ENCODE data around the gene DMAC2L.
"Not testable (repeated sequence)": the region's sequence is repeated elsewhere in the genome, so short reads cannot be mapped to it uniquely, and the experiment has no call there.

The DMAC2L gene

DNA sequence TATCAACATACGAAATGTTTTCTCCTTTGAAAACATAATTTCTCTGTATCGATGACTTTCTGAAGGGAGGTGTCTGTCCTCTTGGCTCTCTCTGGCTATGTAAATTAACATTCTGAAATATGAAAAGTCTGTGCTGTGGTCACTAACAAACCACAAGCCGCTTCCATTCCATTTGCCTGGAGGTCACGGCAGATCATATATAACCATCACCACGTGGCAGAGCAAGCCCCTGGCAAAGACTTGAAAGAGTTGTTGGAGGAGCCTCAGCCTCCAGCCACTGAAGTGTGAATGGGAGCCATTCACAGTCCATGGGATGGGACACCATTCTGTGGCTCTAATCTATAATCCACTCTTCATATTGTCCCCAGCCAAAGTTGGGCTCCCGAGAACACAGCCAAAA is 45.0 kb downstream of the DMAC2L start:
- no peak for DNase-seq

DNA sequence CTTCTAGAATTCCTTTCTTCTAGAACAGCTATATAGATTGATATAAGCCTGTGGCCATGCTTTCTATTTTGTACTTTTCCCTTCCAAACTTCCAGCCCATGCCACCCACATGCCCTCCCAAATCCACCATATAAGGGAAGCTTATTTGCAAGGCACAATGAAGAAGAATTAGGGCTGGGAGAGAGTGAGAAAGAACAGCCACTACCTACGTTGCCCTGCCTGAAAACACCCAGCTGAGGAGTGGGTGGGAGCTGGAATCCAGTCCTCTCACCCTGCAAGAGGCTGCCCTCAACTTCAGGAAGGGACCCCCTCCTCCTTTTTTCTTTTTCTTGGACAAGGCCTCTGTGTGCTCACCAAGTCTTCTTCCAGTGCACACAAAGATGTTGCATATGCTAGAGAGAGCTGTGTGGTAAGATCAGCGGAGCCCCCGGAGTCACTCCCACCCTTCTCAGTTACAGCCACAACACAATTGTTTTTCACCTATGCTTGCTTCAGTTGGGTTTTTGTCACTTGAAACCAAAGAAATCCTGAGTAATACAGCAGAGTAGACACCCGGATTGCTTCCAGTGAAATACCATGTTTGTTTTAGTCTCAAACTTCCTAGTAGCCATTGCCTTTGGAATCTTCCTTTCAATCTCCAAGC is 45.8 kb downstream of the DMAC2L start:
- no peak for DNase-seq

DNA sequence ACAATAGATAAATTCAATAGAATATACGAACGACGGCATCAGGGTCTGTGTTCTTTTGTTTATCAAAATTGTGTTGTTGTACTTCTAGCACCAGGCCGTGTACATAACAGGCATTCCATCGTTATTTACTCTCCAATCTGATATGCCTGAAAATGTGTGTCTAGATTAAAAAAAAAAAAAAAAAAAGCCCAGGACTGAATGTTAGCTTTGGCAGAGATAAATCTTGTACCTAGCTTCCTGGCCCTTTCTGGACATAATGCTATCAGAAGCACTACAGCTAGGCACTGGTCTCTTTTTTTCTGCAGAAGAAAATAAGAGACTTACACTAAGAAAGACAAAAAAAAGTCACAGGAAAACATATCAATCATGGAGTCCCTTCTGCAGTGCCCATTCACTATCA is 47.5 kb downstream of the DMAC2L start:
- no peak for DNase-seq

DNA sequence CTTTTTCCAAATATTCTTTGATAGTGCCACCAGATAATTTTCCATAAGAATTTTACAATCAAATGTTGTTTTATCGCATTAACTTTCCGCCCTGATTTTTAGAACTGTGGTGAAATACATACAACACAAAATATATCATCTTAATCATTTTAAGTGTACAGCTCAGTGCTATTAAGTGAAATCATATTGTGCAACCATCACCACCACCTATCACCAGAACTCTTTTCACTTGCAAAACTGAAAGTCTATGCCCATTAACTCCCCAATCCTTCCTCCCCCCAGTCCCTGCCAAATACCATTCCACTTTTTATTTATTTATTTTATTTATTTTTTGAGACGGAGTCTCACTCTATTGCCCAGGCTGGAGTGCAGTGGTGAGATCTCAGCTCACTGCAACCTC is 48.0 kb downstream of the DMAC2L start:
- DNase-seq, result no peak

DNA sequence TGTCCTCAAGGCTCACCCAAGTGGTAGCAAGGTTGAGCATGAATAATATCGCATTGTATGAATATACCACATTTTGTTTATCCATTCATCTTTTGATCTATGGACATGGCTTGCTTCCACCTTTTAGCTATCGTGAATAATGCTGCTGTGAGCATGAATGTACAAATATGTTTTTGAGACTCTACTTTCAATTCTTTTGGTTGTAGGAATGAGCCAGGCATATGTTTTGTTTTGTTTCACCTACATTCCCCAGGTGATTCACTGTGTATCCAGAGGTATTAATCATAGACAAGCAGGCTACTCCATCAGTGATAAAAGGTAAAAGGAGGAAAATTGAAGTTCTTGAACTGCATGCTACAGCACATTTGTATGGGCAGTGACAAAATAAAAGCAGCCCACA is 48.7 kb downstream of the DMAC2L start:
- DNase-seq, result no peak

DNA sequence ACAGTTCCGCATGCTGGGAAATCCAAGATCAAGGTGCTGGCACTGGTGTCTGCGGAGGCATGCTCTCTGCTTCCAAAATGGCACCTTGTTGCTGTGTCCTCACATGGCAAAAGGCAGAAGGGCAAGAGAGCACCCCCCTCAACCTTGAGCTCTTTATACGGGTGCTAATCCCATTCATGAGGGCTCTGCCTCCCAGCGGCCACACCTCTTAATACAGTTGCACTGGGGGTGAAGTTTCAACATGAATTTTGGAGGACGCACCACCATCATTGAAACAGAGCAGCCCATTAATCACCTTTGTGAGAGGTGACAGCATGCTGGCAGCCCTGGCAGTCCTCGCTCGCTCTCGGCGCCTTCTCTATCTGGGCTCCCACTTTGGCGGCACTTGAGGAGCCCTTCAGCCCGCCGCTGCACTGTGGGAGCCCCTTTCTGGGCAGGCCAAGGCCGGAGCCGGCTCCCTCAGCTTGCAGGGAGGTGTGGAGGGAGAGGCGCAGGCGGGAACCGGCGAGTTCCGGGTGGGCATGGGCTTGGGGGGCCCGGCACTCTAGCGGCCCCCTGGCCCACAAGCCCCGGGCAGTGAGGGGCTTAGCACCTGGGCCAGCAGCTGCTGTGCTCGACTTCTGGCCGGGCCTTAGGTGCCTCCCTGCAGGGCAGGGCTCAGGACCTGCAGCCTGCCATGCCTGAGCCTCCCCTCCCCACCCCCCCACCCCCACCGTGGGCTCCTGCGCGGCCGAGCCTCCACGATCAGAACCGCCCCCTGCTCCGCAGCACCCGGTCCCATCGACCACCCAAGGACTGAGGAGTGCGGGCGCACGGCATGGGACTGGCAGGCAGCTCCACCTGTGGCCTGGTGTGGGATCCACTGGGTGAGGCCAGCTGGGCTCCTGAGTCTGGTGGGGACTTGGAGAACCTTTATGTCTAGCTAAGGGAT is 49.6 kb downstream of the DMAC2L start:
- not testable (repeated sequence) for DNase-seq

DNA sequence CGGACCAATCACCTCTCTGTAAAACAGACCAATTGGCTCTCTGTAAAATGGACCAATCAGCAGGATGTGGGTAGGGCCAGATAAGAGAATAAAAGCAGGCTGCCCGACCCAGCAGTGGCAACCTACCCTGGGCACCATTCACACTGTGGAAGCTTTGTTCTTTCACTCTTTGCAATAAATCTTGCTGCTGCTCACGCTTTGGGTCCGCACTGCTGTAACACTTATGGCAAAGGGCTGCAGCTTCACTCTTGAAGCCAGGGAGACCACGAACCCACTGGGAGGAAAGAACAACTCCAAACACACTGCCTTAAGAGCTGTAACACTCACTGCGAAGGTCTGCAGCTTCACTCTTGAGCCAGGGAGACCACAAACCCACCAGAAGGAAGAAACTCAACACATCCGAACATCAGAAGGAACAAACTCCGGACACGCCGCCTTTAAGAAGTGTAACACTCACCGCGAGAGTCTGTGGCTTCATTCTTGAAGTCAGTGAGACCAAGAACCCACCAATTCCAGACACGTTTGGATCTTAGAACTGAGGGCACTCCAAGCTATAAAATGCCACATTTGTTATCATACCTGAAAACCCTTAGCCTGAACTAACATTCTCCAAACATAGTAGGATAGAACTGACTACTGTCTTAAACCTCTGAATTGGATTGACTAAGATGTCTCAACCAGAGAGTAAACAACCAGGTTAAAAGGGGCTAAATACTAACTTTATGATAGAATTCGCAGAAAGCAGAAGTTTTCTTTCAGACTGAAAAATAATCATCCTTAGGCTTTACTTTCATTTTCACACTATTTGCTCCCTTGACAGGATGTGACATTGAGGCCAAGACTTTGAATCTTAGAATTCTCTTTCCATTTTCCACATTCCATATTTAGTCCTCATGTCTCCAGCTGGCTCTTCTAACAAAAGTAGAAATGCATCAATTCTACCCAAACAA is 50.9 kb downstream of the DMAC2L start:
- peak in 1 of 2 donors; percentile 26 for DNase-seq

DNA sequence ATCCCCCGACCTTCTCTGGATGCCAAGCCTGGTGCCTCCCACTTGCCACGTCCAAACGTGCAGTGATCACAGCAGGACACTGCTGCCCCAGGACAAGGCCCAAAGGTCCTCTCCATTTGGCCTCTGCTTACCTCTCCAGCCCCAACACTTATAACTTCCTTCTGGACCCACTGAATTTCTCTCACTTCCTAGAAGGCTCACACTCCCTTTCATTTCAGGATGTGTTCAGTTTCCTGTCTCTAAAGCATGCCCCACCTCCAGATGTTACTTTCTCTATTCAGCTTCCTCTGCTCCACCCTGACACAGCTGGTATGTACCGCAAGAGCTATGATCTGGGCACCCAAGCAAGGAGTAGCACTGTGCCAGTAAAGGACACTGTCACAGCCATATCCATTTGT is 51.6 kb downstream of the DMAC2L start:
- DNase-seq, result peak; percentile 69 to 77

DNA sequence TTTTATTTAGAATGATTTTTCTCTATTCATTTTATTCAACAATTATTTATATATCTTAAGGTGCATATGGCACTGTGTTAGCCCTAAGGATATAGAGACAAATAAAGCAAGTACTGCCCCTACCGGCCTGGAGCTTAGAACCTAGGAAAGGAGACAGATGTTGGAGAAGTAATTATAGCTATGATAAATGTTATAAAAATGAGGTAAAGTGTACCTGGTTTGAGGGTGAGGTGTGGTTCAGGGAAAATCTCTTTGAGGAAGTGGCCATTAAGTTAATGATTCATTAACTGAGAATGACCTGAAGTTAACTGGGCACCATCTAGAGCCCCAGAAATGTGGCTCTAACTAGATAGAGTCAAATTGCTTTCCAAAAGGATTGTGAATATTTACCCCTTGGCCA is 52.7 kb downstream of the DMAC2L start:
- DNase-seq, result no peak

DNA sequence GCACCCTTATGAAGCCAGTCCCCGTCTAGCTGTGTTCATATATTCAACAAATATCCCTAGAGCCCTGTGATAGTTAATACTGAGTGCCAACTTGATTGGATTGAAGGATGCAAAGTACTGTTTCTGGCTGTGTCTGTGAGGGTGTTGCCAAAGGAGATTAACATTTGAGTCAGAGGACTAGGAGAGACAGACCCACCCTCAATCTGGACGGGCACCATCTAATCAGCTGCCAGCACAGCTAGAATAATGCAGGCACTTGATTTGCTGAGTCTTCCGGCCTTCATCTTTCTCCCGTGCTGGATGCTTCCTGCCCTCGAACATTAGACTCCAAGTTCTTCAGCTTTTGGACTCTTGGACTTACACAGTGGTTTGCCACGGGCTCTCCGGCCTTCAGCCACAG is 53.4 kb downstream of the DMAC2L start:
- DNase-seq, result not testable (repeated sequence)

DNA sequence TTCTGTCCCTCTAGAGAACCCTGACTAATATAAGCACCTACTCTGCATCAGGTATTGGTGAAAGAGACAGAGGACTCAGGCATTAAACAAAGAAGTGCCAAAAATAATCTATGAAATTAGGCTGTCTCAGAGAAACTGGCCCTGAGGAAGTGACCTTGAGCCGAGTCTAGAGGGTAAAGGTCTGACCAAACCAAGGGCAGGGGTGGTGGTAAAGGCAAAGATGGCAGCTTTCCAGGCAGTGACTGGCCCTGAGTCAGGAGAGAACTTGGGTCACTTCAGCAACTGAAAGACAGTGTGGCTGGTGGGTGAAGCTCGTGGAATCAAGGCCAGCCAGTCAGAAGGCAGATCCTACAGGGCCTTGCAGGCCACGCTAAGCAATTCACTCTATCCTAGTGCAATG is 54.0 kb downstream of the DMAC2L start:
- DNase-seq, result no peak

DNA sequence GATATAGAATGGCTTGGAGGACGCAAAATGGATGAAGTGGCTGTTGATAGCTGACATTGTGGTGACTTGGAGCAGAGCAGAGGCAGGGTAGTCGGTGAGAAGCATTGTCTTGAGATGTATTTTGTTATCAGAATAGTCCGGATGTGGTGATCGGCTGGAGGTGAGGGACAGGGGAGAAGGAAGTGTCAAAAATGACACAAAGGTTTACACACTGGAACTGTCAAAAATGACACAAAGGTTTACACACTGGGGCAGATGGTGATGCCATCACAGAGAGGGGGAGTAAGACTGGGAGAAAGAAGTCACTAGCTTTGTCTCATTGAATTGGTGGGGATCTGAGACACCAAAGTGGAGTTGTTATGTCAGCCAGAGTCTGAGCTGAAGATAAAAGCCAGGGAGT is 54.5 kb downstream of the DMAC2L start:
- no peak for DNase-seq

DNA sequence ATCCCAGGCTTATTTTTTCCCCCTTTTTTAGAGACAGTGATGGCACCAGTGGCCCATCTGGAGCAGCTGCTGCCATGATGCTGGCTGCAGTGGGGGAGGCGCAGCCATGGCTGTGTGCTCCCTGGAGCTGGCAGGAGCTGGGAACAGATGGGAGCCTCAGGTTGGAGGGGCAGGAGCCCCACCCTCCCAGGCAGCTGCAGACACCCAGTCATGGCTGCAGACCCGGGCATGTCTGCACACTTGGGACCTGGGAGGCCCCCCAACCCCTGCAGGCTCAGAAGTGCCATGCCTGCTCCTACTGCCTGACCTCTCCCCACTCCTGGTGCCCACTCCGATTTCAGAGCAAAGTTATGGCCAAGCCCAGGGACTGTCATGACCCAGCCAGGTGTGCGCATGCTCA is 59.4 kb downstream of the DMAC2L start:
- no peak for DNase-seq

DNA sequence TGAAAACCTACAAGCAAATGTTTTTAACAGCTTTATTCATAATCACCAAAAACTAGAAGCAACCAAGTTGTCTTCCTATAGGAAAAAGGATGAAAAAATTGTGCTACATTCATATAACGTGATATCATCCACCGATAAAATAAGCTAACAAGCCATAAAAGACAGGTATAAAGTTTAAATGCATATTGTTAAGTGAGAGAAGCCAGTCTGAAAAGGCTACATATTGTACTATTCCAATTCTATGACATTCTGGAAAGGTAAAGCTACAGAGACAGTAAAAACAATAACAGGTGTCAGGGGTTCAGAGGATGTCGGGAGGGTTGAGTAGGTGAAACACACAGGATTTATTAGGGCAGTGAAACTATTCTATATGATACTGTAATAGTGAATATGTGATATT is 61.8 kb downstream of the DMAC2L start:
- DNase-seq, result no peak

DNA sequence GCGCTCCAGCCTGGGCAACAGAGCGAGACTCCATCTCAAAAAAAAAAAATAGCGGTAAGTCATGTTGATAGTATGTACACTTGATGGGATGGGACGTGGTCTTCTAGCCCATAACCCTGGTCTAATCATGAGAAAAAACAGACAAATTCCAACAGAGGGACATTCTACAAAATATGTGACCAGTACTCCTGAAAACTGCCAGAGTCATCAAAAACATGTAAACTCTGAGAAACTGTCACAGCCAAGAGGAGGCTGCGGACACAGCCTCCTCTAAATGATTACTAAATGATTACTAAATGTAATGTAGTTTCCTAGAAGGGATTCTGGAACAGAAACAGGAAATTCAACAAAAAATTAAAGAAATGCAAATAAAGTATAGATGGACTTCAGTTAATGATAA is 63.6 kb downstream of the DMAC2L start:
- no peak for DNase-seq

Data from inflammatory macrophage treated with lipopolysaccharide for 1 hour (primary cell).